Tibial nerve (tissue), 4 donors: ENCODE measurements around the gene SOCS1. TPM values are rescaled to one million over a fixed set of nuclear protein-coding genes. Genes with fewer than 3 reads are reported as not detected.
"Not testable (repeated sequence)": the region's sequence is repeated elsewhere in the genome, so short reads cannot be mapped to it uniquely, and the experiment has no call there.

Experiments used
- DNase-seq, 2 donors: peaks; one replicate each; pipeline ENCODE4 v3.0.0-alpha.2; 2019; ENCODE audit warnings: low spot score in 2 of 2
- H3K27ac ChIP-seq, 4 donors: fragments of 200-600 bp; sonication (generic) in 3 of 4; one replicate each; pipeline ENCODE4 v1.5.1; 2017 to 2019; ENCODE audit warnings: mild to moderate bottlenecking in 1 of 4
- H3K27me3 ChIP-seq, 2 donors: fragments of 200-600 bp; sonication (generic) in 1 of 2; one replicate each; pipeline versions ENCODE4 v1.5.1 to v1.6.0; 2017 to 2019
- H3K36me3 ChIP-seq, 3 donors: fragments of 200-600 bp; sonication (generic); one replicate each; pipeline ENCODE4 v1.5.1; 2018 to 2019
- H3K4me1 ChIP-seq, 4 donors: fragments of 200-600 bp; sonication (generic) in 3 of 4; one replicate each; pipeline ENCODE4 v1.5.1; 2017 to 2019
- H3K4me3 ChIP-seq, 4 donors: fragments of 200-600 bp; sonication (generic) in 3 of 4; one replicate each; pipeline ENCODE4 v1.5.1; 2017 to 2019; ENCODE audit warnings: mild to moderate bottlenecking in 1 of 4, moderate library complexity in 1 of 4
- H3K9me3 ChIP-seq, 4 donors: fragments of 200-600 bp; sonication (generic) in 3 of 4; one replicate each; pipeline ENCODE4 v1.5.1; 2017 to 2019
- EP300 ChIP-seq, 2 donors: sonication (generic); formaldehyde crosslinking; IDR thresholded peaks; one replicate each; pipeline ENCODE4 v1.6.1; 2017; ENCODE audit warnings: antibody characterized with exemption in 2 of 2, mild to moderate bottlenecking in 1 of 2
- POLR2A ChIP-seq, 2 donors: fragments of 450-650 bp; IDR thresholded peaks; one replicate each; pipeline ENCODE4 v1.6.1; 2017; ENCODE audit warnings: antibody characterized with exemption in 2 of 2, mild to moderate bottlenecking in 2 of 2, moderate library complexity in 2 of 2
- WGBS, 2 donors: methylation state at CpG; one replicate each; pipeline ENCODE4 v1.1.5; 2018; 5-methylcytosine and 5-hydroxymethylcytosine counted together
- total RNA-seq, 4 donors: library from RNA; depleted of rRNA; stranded (reverse); fragments of >200 nt; gene quantifications; one replicate each; pipeline ENCODE4 v1.1.0, GENCODE V29; 2016
- TF ChIP-seq, protein P1 (sequence below), 5 experiments: fragments of 200-600 bp in 3 of 5; fragments of 450-650 bp in 2 of 5; sonication (generic) in 3 of 5; IDR thresholded peaks; one replicate each; pipeline ENCODE4 v1.5.1; 2016 to 2019; ENCODE audit warnings: antibody characterized with exemption in 5 of 5, mild to moderate bottlenecking in 3 of 5, moderate library complexity in 2 of 5

SOCS1 gene
- total RNA-seq, 4 donors from 2014 or later = 7.4 to 29.6 (median 14.7) TPM

DNA sequence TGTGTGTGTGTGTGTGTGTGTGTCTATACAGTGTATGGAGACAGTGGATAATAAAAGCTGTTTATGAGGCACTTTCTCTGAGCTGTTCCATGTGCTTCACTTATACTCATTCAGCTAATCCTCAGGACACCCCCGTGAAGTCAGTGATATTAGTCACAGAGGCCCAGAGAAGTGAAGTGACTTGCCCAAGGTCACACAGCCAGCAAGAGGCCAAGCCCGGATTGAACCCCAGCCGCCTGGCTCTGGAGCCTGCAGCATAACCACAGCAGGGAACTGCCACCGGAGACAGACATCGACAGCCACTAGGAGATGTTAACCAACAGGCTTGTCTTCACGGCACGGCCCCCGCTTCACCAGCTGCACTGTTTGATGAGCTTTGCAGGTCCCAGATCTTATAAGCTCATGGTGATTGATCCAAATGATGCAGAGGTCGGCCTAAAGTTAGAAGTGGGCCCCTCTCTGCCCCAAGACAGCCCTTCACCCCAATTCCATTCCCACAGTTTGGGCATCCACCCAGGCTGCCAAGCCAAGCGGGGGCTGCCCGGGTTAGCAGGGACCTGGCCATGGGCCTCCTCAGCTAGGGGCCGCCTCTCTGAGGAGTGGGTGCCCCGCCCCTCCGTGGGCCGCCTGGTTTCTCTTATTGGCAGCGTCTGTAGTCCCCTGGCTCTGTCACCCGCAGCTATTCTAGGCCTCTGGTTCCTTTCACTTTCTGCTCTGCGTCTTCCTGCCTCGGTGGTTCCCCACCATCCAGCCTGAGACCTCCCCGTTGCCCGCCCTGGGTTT is 30.9 kb downstream of the SOCS1 start:
- Histone ChIP-seq H3K9me3 (no peaks in the 10 kb centered on the region), H3K4me1 (peaks cover 0 to 24% (median 4%) of the 10 kb centered on the region in 4 donors), H3K27ac (peak overlapping the region in 3 of 4 donors; percentile 3 to 68 (median 60)), H3K27me3 (no peaks in the 10 kb centered on the region), H3K4me3 (peak overlapping the region in 1 of 4 donors; percentile 10), H3K36me3 (no peaks in the 10 kb centered on the region)
- DNase-seq = no peak
- TF ChIP-seq, protein P1, sequence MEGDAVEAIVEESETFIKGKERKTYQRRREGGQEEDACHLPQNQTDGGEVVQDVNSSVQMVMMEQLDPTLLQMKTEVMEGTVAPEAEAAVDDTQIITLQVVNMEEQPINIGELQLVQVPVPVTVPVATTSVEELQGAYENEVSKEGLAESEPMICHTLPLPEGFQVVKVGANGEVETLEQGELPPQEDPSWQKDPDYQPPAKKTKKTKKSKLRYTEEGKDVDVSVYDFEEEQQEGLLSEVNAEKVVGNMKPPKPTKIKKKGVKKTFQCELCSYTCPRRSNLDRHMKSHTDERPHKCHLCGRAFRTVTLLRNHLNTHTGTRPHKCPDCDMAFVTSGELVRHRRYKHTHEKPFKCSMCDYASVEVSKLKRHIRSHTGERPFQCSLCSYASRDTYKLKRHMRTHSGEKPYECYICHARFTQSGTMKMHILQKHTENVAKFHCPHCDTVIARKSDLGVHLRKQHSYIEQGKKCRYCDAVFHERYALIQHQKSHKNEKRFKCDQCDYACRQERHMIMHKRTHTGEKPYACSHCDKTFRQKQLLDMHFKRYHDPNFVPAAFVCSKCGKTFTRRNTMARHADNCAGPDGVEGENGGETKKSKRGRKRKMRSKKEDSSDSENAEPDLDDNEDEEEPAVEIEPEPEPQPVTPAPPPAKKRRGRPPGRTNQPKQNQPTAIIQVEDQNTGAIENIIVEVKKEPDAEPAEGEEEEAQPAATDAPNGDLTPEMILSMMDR (IDR thresholded peaks at IDR 0.05) = no peak
- TF ChIP-seq POLR2A (IDR thresholded peaks at IDR 0.05) (no peak), EP300 (IDR thresholded peaks at IDR 0.05) (no peak)
- WGBS, 2 donors = 73 to 76% methylated on average over 18 to 21 of the region's 21 CpGs

DNA sequence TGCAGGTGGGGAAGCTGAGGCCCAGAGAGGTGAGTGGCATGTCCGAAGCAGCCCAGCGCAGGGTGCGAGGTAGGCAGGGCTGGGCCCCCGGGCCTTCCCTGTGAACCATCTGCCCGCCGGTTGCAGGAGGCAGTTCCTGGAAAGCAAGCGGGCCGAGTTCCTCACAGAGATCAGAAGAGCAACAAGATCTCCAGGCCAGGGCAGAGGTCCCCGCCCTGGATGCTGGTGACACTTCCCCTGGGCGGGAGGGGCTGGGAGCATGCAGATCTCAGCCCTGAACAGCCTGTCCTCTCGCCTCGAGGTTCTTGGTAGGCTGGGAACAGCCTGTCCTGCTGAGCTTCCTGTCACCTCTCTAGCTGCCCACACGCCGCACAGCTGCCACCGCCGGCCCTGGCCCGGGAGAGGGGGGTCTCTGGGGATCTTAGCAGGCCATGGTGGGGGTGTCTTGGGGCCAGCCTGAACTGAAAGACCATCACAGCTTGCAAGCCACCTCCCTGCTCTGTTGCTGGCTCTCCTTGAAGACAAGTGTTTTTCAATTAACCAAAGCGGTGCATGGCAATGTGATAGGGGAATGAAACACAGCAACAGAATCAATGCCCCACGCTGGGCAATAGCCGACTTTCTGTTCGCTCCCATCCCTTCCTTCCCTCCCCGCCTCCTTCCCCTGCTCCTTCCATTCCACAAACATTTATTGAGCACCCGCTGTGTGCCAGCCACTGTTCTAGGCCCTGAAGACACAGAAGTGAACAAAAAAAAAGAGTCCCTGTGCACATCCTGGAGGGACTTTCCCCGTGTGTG is 31.7 kb downstream of the SOCS1 start:
- H3K36me3 ChIP-seq = no peaks in the 10 kb centered on the region
- peaks cover 0 to 24% (median 4%) of the 10 kb centered on the region in 4 donors for H3K4me1 ChIP-seq
- peak; percentile 64 to 74 for DNase-seq
- peak overlapping the region in 3 of 4 donors; percentile 3 to 68 (median 60) for H3K27ac ChIP-seq
- 44 to 60% methylated on average over 15 to 24 of the region's 24 CpGs for WGBS, 2 donors
- H3K27me3 ChIP-seq = no peaks in the 10 kb centered on the region
- peaks cover 0 to 2% (median 0%) of the 10 kb centered on the region in 4 donors for H3K9me3 ChIP-seq
- TF ChIP-seq POLR2A (IDR thresholded peaks at IDR 0.05) = no peak
- peak; percentile 81 to 84 for TF ChIP-seq EP300 (IDR thresholded peaks at IDR 0.05)
- H3K4me3 ChIP-seq = no peak overlapping the region

DNA sequence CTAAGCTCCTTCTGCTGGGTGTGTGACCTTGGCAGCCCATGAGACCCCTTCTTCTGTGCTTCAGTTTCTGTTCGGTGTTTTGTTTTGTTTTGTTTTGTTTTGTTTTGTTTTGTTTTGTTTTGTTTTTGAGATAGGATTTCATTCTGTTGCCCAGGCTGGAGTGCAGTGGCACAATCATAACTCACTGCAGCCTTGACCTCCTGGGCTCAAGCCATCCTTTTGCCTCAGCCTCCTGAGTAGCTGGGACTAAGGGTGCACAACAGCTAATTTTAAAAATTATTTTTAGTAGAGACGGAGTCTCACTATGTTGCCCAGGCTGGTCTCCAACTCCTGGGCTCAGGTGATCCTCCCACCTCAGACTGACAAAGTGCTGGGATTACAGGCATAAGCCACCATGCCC is 35.5 kb downstream of the SOCS1 start:
- H3K9me3 ChIP-seq = peaks cover 0 to 37% (median 2%) of the 10 kb centered on the region in 4 donors
- not testable (repeated sequence) for H3K36me3 ChIP-seq, H3K4me3 ChIP-seq, DNase-seq, H3K27ac ChIP-seq, H3K27me3 ChIP-seq
- H3K4me1 ChIP-seq = peaks cover 0 to 20% (median 4%) of the 10 kb centered on the region in 4 donors
- WGBS, 2 donors = 59 to 68% methylated on average over 2 of the region's 2 CpGs

DNA sequence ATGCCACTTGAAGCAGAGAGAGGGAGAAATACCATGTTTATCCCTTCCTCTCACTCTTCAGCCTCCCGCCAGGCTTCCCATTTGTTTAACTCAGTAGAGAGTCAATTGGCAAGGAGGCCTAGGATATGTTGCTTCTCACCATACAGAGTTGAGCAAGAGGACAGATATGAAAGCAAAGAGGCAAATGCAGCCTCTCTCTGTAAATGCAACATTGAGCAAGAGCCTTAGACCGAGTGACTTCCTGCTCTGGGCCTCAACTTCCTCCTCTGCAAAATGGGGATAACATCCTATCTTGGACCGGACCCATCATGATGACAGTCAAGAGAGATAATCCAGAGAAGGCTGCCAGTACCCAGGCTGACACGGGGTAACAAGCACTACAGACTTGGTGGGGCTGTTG is 36.8 kb downstream of the SOCS1 start:
- Histone ChIP-seq H3K4me1 (peaks cover 0 to 9% (median 3%) of the 10 kb centered on the region in 4 donors), H3K4me3 (no peak overlapping the region), H3K36me3 (no peaks in the 10 kb centered on the region), H3K27ac (no peak overlapping the region), H3K9me3 (peaks cover 0 to 44% (median 2%) of the 10 kb centered on the region in 4 donors), H3K27me3 (no peaks in the 10 kb centered on the region)
- DNase-seq = no peak
- WGBS, 2 donors = 89 to 92% methylated on average over 4 of the region's 4 CpGs
- TF ChIP-seq EP300 (IDR thresholded peaks at IDR 0.05) (no peak), POLR2A (IDR thresholded peaks at IDR 0.05) (no peak)
- TF ChIP-seq, protein P1 (IDR thresholded peaks at IDR 0.05) = no peak

DNA sequence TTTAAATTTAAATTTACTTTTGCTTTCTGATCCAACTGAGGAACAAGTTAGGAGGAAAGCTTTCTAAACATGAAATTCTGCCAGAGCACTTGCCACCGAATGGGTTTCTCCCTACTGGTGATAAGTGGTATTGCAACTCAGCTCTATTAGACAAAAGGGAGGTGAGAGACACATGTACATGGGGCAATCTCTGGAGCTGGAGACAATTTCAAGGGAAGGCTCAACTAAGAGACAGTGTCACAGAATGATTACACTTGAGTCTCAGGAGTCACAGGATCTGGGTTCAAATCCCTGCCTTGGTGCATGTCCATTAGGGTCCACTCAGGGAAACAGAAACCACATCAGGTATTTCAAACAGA is 37.4 kb downstream of the SOCS1 start:
- H3K4me3 ChIP-seq = no peak overlapping the region
- TF ChIP-seq EP300 (IDR thresholded peaks at IDR 0.05) (no peak), POLR2A (IDR thresholded peaks at IDR 0.05) (no peak)
- TF ChIP-seq, protein P1 (IDR thresholded peaks at IDR 0.05) = peak in 2 of 5 experiments; percentile 23 to 25
- no peaks in the 10 kb centered on the region for H3K36me3 ChIP-seq
- H3K9me3 ChIP-seq = peaks cover 0 to 44% (median 2%) of the 10 kb centered on the region in 4 donors
- no peaks in the 10 kb centered on the region for H3K27me3 ChIP-seq
- H3K27ac ChIP-seq = no peak overlapping the region
- DNase-seq = no peak
- WGBS, 2 donors = 64 to 73% methylated on average over 1 of the region's 1 CpG
- peaks cover 0 to 3% (median under 1%) of the 10 kb centered on the region in 4 donors for H3K4me1 ChIP-seq
